ENCODE measurements around the gene MUC3A. TPM values are rescaled to one million over a fixed set of nuclear protein-coding genes. Genes with fewer than 3 reads are reported as not detected.

MUC3A gene, protein sequence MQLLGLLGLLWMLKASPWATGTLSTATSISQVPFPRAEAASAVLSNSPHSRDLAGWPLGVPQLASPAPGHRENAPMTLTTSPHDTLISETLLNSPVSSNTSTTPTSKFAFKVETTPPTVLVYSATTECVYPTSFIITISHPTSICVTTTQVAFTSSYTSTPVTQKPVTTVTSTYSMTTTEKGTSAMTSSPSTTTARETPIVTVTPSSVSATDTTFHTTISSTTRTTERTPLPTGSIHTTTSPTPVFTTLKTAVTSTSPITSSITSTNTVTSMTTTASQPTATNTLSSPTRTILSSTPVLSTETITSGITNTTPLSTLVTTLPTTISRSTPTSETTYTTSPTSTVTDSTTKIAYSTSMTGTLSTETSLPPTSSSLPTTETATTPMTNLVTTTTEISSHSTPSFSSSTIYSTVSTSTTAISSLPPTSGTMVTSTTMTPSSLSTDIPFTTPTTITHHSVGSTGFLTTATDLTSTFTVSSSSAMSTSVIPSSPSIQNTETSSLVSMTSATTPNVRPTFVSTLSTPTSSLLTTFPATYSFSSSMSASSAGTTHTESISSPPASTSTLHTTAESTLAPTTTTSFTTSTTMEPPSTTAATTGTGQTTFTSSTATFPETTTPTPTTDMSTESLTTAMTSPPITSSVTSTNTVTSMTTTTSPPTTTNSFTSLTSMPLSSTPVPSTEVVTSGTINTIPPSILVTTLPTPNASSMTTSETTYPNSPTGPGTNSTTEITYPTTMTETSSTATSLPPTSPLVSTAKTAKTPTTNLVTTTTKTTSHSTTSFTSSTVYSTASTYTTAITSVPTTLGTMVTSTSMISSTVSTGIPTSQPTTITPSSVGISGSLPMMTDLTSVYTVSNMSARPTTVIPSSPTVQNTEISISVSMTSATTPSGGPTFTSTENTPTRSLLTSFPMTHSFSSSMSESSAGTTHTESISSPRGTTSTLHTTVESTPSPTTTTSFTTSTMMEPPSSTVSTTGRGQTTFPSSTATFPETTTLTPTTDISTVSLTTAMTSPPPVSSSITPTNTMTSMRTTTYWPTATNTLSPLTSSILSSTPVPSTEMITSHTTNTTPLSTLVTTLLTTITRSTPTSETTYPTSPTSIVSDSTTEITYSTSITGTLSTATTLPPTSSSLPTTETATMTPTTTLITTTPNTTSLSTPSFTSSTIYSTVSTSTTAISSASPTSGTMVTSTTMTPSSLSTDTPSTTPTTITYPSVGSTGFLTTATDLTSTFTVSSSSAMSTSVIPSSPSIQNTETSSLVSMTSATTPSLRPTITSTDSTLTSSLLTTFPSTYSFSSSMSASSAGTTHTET (N-terminal part only)
- polyA plus RNA-seq (2011; rRNA removed) (not detected in 2 replicates), polyA minus RNA-seq (2011; rRNA and poly(A)+ RNA removed) (not detected in 2 replicates)

DNA sequence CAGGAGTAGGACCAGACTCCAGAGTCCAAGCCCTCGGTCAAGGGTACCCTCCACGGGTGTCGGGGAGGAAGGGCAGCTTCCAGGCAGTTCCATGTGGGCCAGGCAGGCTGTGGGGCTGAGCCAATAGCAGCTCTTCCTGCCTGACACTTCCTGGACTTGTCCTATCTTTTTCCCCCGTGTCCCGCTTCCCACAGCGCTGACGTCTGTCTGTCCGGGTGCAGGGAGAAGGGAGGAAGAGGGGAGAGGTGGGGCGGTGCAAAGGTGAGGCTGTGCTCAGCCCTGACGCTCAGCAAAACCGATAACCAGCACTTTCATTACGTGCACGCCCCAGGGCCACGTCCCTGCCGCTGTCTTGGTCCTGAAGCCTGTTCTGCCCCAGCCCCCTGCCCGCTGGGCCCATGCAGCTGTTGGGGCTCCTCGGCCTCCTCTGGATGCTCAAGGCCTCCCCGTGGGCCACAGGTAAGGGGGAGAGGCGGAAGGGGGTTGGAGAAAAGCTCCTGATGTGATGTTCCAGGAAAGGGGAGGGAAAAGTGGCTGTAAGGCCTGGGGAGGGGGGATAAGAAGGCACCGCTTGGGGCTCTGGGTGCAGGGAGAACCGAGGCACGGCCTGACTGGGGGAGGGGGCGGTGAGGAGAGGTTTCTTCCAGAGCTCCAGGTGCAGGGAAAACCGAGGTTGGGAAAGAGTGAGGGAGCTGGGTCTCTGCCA is at the start of gene MUC3A:
MUC3A (plus strand) TSS at position 308 of the 706 bp plus-strand sequence; CDS start at position 399, 91 bp downstream.
- TF ChIP-seq, protein P1, sequence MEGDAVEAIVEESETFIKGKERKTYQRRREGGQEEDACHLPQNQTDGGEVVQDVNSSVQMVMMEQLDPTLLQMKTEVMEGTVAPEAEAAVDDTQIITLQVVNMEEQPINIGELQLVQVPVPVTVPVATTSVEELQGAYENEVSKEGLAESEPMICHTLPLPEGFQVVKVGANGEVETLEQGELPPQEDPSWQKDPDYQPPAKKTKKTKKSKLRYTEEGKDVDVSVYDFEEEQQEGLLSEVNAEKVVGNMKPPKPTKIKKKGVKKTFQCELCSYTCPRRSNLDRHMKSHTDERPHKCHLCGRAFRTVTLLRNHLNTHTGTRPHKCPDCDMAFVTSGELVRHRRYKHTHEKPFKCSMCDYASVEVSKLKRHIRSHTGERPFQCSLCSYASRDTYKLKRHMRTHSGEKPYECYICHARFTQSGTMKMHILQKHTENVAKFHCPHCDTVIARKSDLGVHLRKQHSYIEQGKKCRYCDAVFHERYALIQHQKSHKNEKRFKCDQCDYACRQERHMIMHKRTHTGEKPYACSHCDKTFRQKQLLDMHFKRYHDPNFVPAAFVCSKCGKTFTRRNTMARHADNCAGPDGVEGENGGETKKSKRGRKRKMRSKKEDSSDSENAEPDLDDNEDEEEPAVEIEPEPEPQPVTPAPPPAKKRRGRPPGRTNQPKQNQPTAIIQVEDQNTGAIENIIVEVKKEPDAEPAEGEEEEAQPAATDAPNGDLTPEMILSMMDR (IDR thresholded peaks at IDR 0.05; ENCODE audit: low read depth, low read length) = no peak
- H3K9me3 ChIP-seq (ENCODE audit: control insufficient read depth, insufficient read depth, low read length) = no peaks in the 10 kb centered on the region; the same call in 1 of the 2 replicates
- H3K27me3 ChIP-seq (ENCODE audit: control insufficient read depth, insufficient read depth, low read length) = peaks cover 35% of the 10 kb centered on the region
- DNase-seq (ENCODE audit: low read depth, low spot score) = no peak
- POLR2A ChIA-PET = no interaction called here
- no peak within 1 kb of the TSS for H3K27ac ChIP-seq (ENCODE audit: low read depth, low read length)
- CTCF ChIA-PET = no interaction called here
- no peak within 1 kb of the TSS for H3K4me3 ChIP-seq (ENCODE audit: low read depth, low read length)

DNA sequence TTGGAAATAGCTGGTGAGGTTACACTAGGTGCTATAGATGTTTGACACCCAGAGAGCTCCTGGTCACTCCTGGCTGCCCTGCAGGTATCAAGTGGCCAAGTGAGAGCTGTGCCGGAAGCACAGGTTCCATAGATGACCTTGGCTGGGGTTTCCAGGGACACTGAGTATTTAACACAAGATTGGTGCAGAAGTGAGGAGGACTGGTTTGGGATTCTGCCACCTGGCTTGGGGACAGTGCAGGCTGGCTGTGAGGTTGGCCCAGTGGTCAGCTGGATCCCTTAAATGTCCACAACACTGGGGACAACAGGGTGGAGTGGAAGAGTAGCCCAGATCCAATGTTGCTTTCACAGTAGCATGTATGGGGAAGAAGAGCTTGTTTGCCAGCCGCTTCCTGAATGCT is 48.4 kb upstream of the MUC3A start:
- DNase-seq (ENCODE audit: low read depth, low spot score) = no peak
- Histone ChIP-seq H3K9me3 (ENCODE audit: control insufficient read depth, insufficient read depth, low read length) (no peaks in the 10 kb centered on the region), H3K4me3 (ENCODE audit: low read depth, low read length) (no peak overlapping the region), H3K27ac (ENCODE audit: low read depth, low read length) (no peak overlapping the region), H3K27me3 (ENCODE audit: control insufficient read depth, insufficient read depth, low read length) (peaks cover 30% of the 10 kb centered on the region)
- POLR2A ChIA-PET = interaction anchor here (0.7 kb wide), 1 partner anchor 636 kb away, joined by 3 read pairs; no protein-coding TSS in a partner anchor
- TF ChIP-seq, protein P1 (IDR thresholded peaks at IDR 0.05; ENCODE audit: low read depth, low read length) = no peak
- CTCF ChIA-PET = interaction anchor here (5.0 kb wide), 1 partner anchor 158 kb away, joined by 27 read pairs; no protein-coding TSS in a partner anchor

DNA sequence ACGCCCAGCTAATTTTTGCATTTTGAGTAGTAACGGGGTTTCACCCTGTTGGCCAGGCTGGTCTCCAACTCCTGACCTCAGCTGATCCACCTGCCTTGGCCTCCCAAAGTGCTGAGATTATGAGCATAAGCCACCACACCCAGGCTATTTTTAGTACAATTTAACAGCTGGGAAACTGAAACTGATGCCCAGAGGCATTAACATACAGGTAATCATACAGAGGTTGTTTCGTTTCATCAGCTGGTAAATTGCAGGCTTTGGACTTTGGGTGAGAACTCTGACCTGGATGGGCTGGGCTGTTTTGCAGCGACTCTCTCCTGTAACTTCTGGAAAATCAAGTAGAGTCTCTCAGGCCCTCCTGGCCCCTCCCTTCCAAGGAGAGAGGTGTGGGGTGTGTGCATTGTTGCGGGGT is 47.4 kb upstream of the MUC3A start:
- no peak overlapping the region for H3K27ac ChIP-seq (ENCODE audit: low read depth, low read length)
- H3K27me3 ChIP-seq (ENCODE audit: control insufficient read depth, insufficient read depth, low read length) = peaks cover 22% of the 10 kb centered on the region
- DNase-seq (ENCODE audit: low read depth, low spot score) = no peak
- POLR2A ChIA-PET = no interaction called here
- CTCF ChIA-PET = interaction anchor here (5.0 kb wide), 1 partner anchor 157 kb away, joined by 27 read pairs; no protein-coding TSS in a partner anchor
- TF ChIP-seq, protein P1 (IDR thresholded peaks at IDR 0.05; ENCODE audit: low read depth, low read length) = no peak
- no peaks in the 10 kb centered on the region; the same call in 1 of the 2 replicates for H3K9me3 ChIP-seq (ENCODE audit: control insufficient read depth, insufficient read depth, low read length)
- H3K4me3 ChIP-seq (ENCODE audit: low read depth, low read length) = no peak overlapping the region

DNA sequence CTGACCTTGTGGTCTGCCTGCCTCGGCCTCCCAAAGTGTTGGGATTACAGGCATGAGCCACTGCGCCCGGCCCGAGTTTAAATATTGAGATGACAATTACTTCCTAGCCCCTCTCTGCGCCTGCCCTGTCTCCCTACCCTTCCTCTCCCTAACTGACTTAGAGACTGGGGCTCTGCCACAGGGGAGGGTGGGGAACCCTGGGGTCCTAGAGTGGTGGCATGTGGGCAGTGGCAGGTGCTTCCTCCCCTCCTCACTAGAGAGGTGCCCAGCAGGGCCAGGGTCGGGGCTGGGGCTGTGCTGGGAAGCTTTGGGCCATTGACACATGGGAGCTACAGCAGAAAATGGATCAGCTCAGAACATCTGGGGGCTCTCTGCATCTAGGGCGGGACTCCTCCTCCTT is 46.7 kb upstream of the MUC3A start:
- Histone ChIP-seq H3K9me3 (ENCODE audit: control insufficient read depth, insufficient read depth, low read length) (no peaks in the 10 kb centered on the region; the same call in 1 of the 2 replicates), H3K27me3 (ENCODE audit: control insufficient read depth, insufficient read depth, low read length) (peaks cover 17% of the 10 kb centered on the region), H3K4me3 (ENCODE audit: low read depth, low read length) (no peak overlapping the region), H3K27ac (ENCODE audit: low read depth, low read length) (no peak overlapping the region)
- DNase-seq (ENCODE audit: low read depth, low spot score) = no peak
- TF ChIP-seq, protein P1 (IDR thresholded peaks at IDR 0.05; ENCODE audit: low read depth, low read length) = no peak
- ChIA-PET POLR2A (no interaction called here), CTCF (interaction anchor here (5.0 kb wide), 1 partner anchor 156 kb away, joined by 27 read pairs; no protein-coding TSS in a partner anchor)
